Thoracic aorta (tissue), 2 donors: Measurements from ENCODE around the gene ACSS1. TPM values are rescaled to one million over a fixed set of nuclear protein-coding genes. Genes with fewer than 3 reads are reported as not detected.

Source experiments
- ATAC-seq: fragments of 150-250 bp; one replicate; pipeline ENCODE4 v1.8.0; 2017; ENCODE audit warnings: low read depth; ENCODE audit not compliant: insufficient number of reproducible peaks, low FRiP score
- DNase-seq: peaks from one replicate; pipeline ENCODE4 v3.0.0-alpha.2; 2020; ENCODE audit warnings: low spot score
- H3K27ac ChIP-seq, 2 donors: fragments of 200-600 bp; sonication (generic); 1 replicate in 1 of 2; 2 replicates in 1 of 2; pipeline ENCODE4 v1.5.1; 2016; ENCODE audit warnings: mild to moderate bottlenecking in 2 of 2, moderate library complexity in 2 of 2
- H3K27me3 ChIP-seq: fragments of 200-600 bp; sonication (generic); replicated peaks from 2 replicates; pipeline ENCODE4 v1.6.0; 2016; ENCODE audit warnings: mild to moderate bottlenecking; ENCODE audit not compliant: insufficient read depth
- H3K36me3 ChIP-seq: fragments of 200-600 bp; sonication (generic); one replicate; pipeline ENCODE4 v1.5.1; 2016
- H3K4me1 ChIP-seq, 2 donors: fragments of 200-600 bp; sonication (generic); 1 replicate in 1 of 2; 2 replicates in 1 of 2; pipeline versions ENCODE4 v1.5.1 to v1.6.0; 2016; ENCODE audit warnings: low read depth in 2 of 2, mild to moderate bottlenecking in 1 of 2; ENCODE audit not compliant: control insufficient read depth in 1 of 2
- H3K4me3 ChIP-seq: fragments of 200-600 bp; sonication (generic); 2 replicates; pipeline ENCODE4 v1.5.1; 2016; ENCODE audit warnings: mild to moderate bottlenecking
- H3K9me3 ChIP-seq: fragments of 200-600 bp; sonication (generic); 2 replicates; pipeline ENCODE4 v1.5.1; 2016
- total RNA-seq, 2 donors: library from RNA; depleted of rRNA; stranded (reverse); fragments of >200 nt; gene quantifications; one replicate each; pipeline versions ENCODE4 v1.1.0 to v1.2.3, GENCODE V29; 2016
- TF ChIP-seq, protein P1 (sequence below): fragments of 200-600 bp; sonication (generic); IDR thresholded peaks from one replicate; pipeline ENCODE4 v1.5.1; 2019; ENCODE audit warnings: antibody characterized with exemption

ACSS1 gene
- total RNA-seq, 2 donors from 2014 or later, result 26.0 to 31.7 TPM

DNA sequence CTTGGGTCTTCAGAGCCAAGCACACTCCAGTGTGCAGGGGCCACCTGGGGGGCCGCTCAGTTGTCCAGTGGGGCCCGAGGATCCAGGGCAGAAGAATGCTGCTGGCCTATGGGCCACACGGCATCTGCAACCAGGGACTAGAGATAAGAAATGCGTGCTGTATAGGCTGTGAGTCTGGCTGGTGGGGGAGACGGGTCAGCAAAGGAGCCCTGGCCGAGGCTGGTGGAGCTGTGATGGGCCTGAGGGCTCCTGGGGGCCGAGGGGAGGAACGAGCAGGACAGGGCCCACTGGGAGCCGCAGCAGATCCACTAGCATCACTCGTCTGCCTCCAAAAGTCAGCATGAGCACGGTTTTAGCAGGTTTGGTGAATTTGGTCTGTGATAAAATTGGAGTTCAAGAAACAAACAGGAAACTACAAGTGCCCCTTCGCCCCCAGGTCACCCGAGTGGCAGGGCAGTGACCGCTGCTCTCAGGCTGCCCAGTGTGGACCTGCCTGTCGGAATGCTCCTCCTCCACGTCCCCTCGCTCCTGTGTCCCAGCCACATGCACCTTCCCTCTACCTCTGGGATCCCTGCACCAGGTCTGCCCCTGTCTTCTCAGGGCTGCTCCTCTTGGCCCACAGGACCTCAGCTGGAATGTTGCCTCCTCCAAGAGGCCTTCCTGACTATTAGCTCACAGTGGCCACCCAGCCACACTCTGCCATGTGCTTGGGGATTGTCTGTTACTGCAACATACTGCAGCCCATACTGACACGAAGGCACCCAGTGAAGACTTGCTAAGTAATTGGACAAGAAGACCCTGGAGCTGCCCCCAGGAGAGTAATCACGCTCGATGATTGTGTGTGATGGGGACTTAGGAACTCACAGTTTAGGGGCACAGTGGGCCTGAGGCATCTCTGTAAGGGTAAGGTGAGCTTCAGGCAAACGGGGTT is 10.9 kb downstream of the ACSS1 start:
- Histone ChIP-seq H3K4me3 (no peak overlapping the region), H3K4me1 (peaks cover 59 to 100% of the 10 kb centered on the region in 2 donors), H3K27me3 (no peaks in the 10 kb centered on the region), H3K36me3 (peaks cover 9% of the 10 kb centered on the region), H3K27ac (peak overlapping the region in 1 of 2 donors; percentile 57), H3K9me3 (no peaks in the 10 kb centered on the region)
- TF ChIP-seq, protein P1, sequence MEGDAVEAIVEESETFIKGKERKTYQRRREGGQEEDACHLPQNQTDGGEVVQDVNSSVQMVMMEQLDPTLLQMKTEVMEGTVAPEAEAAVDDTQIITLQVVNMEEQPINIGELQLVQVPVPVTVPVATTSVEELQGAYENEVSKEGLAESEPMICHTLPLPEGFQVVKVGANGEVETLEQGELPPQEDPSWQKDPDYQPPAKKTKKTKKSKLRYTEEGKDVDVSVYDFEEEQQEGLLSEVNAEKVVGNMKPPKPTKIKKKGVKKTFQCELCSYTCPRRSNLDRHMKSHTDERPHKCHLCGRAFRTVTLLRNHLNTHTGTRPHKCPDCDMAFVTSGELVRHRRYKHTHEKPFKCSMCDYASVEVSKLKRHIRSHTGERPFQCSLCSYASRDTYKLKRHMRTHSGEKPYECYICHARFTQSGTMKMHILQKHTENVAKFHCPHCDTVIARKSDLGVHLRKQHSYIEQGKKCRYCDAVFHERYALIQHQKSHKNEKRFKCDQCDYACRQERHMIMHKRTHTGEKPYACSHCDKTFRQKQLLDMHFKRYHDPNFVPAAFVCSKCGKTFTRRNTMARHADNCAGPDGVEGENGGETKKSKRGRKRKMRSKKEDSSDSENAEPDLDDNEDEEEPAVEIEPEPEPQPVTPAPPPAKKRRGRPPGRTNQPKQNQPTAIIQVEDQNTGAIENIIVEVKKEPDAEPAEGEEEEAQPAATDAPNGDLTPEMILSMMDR, result no peak
- no peak for DNase-seq
- no peak for ATAC-seq

DNA sequence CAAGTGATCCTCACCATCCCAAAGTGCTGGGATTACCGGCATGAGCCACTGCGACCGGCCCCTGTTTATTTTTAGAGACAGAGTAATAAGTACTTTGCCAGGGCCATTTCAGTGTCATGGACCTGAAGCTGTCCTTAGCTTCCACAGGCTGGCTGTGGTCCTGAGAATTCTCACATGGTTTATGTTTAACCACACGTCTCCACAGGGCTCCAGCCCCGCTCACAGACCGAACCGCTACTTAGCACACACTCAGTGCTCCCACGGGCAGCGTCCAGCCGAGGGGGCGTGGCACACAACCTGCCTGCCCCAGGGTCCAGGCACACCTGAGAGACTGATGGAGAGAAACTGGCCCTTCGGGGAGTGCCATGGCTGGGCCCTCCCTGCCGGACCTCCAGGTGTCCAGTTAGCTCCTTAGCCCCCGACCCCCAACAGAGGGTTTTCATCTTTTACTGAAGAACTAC is 11.7 kb downstream of the ACSS1 start:
- Histone ChIP-seq H3K36me3 (peaks cover 9% of the 10 kb centered on the region), H3K27me3 (no peaks in the 10 kb centered on the region), H3K27ac (peak overlapping the region in 1 of 2 donors; percentile 57), H3K9me3 (no peaks in the 10 kb centered on the region), H3K4me3 (no peak overlapping the region), H3K4me1 (peaks cover 58 to 100% of the 10 kb centered on the region in 2 donors)
- TF ChIP-seq, protein P1, result no peak
- no peak for ATAC-seq
- no peak for DNase-seq

DNA sequence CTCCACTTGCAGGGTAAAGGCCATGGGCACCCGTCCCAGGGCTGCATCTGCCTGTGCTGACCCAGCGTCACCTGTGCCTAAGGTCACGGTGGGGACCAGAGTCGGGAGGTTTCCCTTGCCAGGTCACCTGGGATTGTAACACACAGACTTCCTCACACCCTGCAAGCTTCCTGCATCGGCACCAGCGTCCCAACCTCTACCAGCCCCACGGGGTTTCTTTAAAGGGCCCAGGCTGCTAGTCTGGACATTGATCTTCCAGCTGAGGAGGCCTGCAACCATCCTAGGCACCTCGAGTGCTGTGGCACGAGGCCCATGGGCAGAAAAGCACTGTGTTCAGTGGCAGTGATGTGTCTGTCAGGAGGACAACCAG is 12.6 kb downstream of the ACSS1 start:
- H3K9me3 ChIP-seq, result no peaks in the 10 kb centered on the region
- peaks cover 9% of the 10 kb centered on the region for H3K36me3 ChIP-seq
- TF ChIP-seq, protein P1, result no peak
- ATAC-seq (no peak), DNase-seq (no peak)
- H3K27me3 ChIP-seq, result no peaks in the 10 kb centered on the region
- H3K4me3 ChIP-seq, result no peak overlapping the region
- H3K4me1 ChIP-seq, result peaks cover 54 to 100% of the 10 kb centered on the region in 2 donors
- peak overlapping the region; percentile 57 to 74 for H3K27ac ChIP-seq

DNA sequence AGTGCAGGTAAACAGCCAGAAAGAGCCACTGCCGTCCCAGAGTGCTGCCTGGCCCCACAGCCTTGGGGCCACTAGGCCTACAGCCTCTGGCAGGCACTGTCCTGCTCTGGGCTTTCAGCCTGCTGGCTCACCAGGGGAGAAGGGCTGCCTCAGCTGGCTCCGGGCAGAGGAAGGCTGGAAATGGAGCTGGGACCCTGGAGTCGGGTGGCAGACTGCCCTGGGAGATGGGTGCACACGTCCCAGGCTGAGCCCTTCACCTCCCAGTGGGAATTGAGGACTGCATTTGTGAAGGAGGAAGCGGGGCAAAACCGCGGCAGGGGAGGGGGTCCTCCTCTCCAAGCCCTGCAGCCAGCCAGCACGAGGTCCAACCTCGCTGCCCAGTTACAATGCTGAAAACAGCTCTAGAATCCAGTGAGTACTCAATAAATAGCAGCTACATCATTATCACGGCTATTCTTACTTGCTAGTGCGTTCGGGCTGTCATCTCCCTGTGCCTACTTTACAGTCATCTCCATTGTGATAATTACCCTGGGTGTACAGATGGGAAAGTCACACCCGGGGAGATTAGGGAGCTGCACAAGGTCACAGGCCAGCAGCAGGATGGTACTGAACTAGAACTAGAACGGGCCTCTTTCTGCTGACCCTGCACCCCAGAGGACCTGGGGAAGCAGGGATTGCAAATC is 13.1 kb downstream of the ACSS1 start:
- ATAC-seq (no peak), DNase-seq (no peak)
- no peak overlapping the region for H3K4me3 ChIP-seq
- TF ChIP-seq, protein P1, result no peak
- peaks cover 9% of the 10 kb centered on the region for H3K36me3 ChIP-seq
- H3K27me3 ChIP-seq, result no peaks in the 10 kb centered on the region
- H3K27ac ChIP-seq, result peak overlapping the region; percentile 57 to 74
- H3K9me3 ChIP-seq, result no peaks in the 10 kb centered on the region
- peaks cover 54 to 100% of the 10 kb centered on the region in 2 donors for H3K4me1 ChIP-seq

DNA sequence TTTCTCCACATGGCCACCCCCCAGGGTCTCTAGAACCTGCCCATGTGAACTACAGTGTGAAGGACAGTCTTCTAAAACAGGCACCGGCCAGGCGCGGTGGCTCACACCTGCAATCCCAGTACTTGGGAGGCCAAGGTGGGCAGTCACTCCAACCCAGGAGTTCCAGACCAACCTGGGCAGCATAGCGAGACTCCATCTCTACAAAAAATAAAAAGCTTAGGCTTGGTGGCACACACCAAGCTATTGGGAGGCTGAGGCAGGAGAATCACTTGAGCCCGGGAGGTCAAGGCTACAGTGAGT is 13.7 kb downstream of the ACSS1 start:
- TF ChIP-seq, protein P1, result no peak
- Histone ChIP-seq H3K27ac (peak overlapping the region; percentile 57 to 74), H3K9me3 (no peaks in the 10 kb centered on the region), H3K4me3 (no peak overlapping the region), H3K27me3 (no peaks in the 10 kb centered on the region), H3K36me3 (peaks cover 9% of the 10 kb centered on the region), H3K4me1 (peaks cover 57 to 100% of the 10 kb centered on the region in 2 donors)
- DNase-seq, result no peak
- ATAC-seq, result no peak
